CD4-positive, alpha-beta T cell (primary cell): Measurements from ENCODE around the gene CENPT. TPM values are rescaled to one million over a fixed set of nuclear protein-coding genes. Genes with fewer than 3 reads are reported as not detected.

Source experiments
- ATAC-seq: fragments of 200-7000 bp; cut with Tn5 transposase; one replicate; pipeline ENCODE4 v1.10.0; 2022; ENCODE audit warnings: mild to moderate bottlenecking; ENCODE audit not compliant: poor library complexity
- CTCF ChIA-PET: fragments of 350-600 bp; sonication (Branson Sonifier 250); formaldehyde crosslinking; loops from one replicate; lab custom pipeline; 2021; ENCODE audit warnings: antibody characterized with exemption, inconsistent platforms; lab: Charles Lee
- POLR2A ChIA-PET: fragments of 350-600 bp; sonication (Branson Sonifier 250); formaldehyde crosslinking; loops from one replicate; lab custom pipeline; 2021; ENCODE audit warnings: antibody characterized with exemption, inconsistent platforms; lab: Charles Lee
- DNase-seq, 14 experiments: peaks; one replicate each; pipeline ENCODE4 v3.0.0-alpha.2; 2013 to 2020; ENCODE audit warnings: mixed read lengths in 2 of 14
- H3K27ac ChIP-seq, 2 donors: one replicate each; pipeline versions ENCODE4 v1.5.1 to v1.7.0; 2013; ENCODE audit warnings: low read length in 2 of 2, low read depth in 1 of 2, mild to moderate bottlenecking in 1 of 2
- H3K27me3 ChIP-seq, 2 experiments: 1 replicate in 1 of 2; 2 replicates in 1 of 2; pipeline versions ENCODE4 v1.6.1 to v1.7.0; 2013; ENCODE audit warnings: low read length in 2 of 2, control low read depth in 1 of 2, mild to moderate bottlenecking in 1 of 2, moderate library complexity in 1 of 2; ENCODE audit not compliant: insufficient read depth in 2 of 2, control insufficient read depth in 1 of 2
- H3K36me3 ChIP-seq: one replicate; pipeline ENCODE4 v1.6.1; 2013; ENCODE audit warnings: low read length, control low read depth; ENCODE audit not compliant: insufficient read depth
- H3K4me1 ChIP-seq: one replicate; pipeline ENCODE4 v1.6.1; 2013; ENCODE audit warnings: low read length, control low read depth; ENCODE audit not compliant: insufficient read depth
- H3K4me3 ChIP-seq: one replicate; pipeline ENCODE4 v1.5.1; 2013; ENCODE audit warnings: mild to moderate bottlenecking, low read length, moderate library complexity
- H3K9me3 ChIP-seq, 2 experiments: 1 replicate in 1 of 2; 2 replicates in 1 of 2; pipeline versions ENCODE4 v1.6.1 to v1.7.0; 2013; ENCODE audit warnings: low read length in 2 of 2, mild to moderate bottlenecking in 2 of 2, control low read depth in 1 of 2, moderate library complexity in 1 of 2; ENCODE audit not compliant: control insufficient read depth in 1 of 2, insufficient read depth in 1 of 2
- H3K27ac Mint-ChIP-seq: one replicate; pipeline ENCODE4 v1.8.0; 2020; ENCODE audit warnings: mixed read lengths
- H3K27me3 Mint-ChIP-seq: one replicate; pipeline ENCODE4 v1.8.0; 2021; ENCODE audit warnings: mixed read lengths
- H3K36me3 Mint-ChIP-seq: one replicate; pipeline ENCODE4 v1.8.0; 2021; ENCODE audit warnings: low read depth, mixed read lengths
- H3K4me1 Mint-ChIP-seq: one replicate; pipeline ENCODE4 v1.8.0; 2021; ENCODE audit warnings: low read depth, mixed read lengths
- H3K4me3 Mint-ChIP-seq: one replicate; pipeline ENCODE4 v1.8.0; 2020; ENCODE audit warnings: mild to moderate bottlenecking, mixed read lengths
- H3K9me3 Mint-ChIP-seq: one replicate; pipeline ENCODE4 v1.8.0; 2020; ENCODE audit warnings: mixed read lengths
- intact Hi-C, 2 experiments: fragments of 100-400 bp; cut with DNase I in 1 of 2; cut with micrococcal nuclease in 1 of 2; formaldehyde crosslinking; loops; one replicate each; pipeline versions ENCODE4 v1.15.1 to v1.9.0; 2023 to 2025; cut with DNase I, micrococcal nuclease
- total RNA-seq, 174 experiments: library from RNA in 2 of 174; stranded (reverse) in 2 of 174; gene quantifications; one replicate each; pipeline ENCODE4 v1.2.3 and lab custom pipeline; 2021 to 2026
- TF ChIP-seq, protein P1 (sequence below): fragments of 200-600 bp; IDR thresholded peaks from one replicate; pipeline ENCODE4 v1.8.0; 2022; ENCODE audit warnings: antibody characterized with exemption, mild to moderate bottlenecking

Gene CENPT
- total RNA-seq, 2 experiments from 2014 or later: 77.5 to 84.1 TPM

DNA sequence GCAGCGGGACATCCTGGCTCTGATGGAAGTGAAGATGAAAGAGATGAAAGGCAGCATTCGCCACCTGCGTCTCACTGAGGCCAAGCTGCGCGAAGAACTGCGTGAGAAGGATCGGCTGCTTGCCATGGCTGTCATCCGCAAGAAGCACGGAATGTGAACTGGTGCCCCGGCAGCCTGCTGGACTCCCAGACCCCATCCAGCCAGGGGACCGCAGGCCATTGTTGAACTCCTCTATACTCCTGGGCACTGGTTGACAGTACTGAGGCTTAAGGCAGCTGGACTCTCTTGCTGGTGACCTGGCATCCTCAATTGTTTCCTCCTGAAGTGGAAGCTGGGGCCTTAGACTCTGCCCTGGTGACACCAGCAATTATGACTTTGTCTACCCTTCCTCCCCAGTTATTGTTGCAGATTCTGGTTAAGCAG lies 4.1 kb downstream of the CENPT start:
- no peaks in the 10 kb centered on the region for H3K9me3 Mint-ChIP-seq
- ChIA-PET CTCF (interaction anchor here (0.8 to 4.9 kb wide), 6 partner anchors 10 to 40 kb away, joined by 3 to 41 read pairs (median 4); partner anchors contain the start of gene EDC4), POLR2A (interaction anchor here (0.7 to 2.6 kb wide), 10 partner anchors 9 to 242 kb away, joined by 3 to 18 read pairs (median 7); partner anchors contain the start of genes EDC4, NFATC3, PSMB10 and RANBP10)
- H3K4me1 ChIP-seq: peaks cover 64% of the 10 kb centered on the region
- H3K36me3 ChIP-seq: peaks cover 9% of the 10 kb centered on the region
- intact Hi-C loops: loop anchor here (5.0 to 10.0 kb wide), 2 partner anchors 49 to 619 kb away; partner anchors contain the start of genes PSKH1 (in 1 of the 2) and TMEM208 (in 1 of the 2)
- no peak for ATAC-seq
- peak overlapping the region; percentile 65 to 79 for H3K27ac ChIP-seq
- H3K27me3 Mint-ChIP-seq: no peaks in the 10 kb centered on the region
- H3K4me1 Mint-ChIP-seq: peaks cover 51% of the 10 kb centered on the region
- peaks cover 30% of the 10 kb centered on the region for H3K36me3 Mint-ChIP-seq
- no peak for DNase-seq
- TF ChIP-seq, protein P1, sequence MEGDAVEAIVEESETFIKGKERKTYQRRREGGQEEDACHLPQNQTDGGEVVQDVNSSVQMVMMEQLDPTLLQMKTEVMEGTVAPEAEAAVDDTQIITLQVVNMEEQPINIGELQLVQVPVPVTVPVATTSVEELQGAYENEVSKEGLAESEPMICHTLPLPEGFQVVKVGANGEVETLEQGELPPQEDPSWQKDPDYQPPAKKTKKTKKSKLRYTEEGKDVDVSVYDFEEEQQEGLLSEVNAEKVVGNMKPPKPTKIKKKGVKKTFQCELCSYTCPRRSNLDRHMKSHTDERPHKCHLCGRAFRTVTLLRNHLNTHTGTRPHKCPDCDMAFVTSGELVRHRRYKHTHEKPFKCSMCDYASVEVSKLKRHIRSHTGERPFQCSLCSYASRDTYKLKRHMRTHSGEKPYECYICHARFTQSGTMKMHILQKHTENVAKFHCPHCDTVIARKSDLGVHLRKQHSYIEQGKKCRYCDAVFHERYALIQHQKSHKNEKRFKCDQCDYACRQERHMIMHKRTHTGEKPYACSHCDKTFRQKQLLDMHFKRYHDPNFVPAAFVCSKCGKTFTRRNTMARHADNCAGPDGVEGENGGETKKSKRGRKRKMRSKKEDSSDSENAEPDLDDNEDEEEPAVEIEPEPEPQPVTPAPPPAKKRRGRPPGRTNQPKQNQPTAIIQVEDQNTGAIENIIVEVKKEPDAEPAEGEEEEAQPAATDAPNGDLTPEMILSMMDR: peak; percentile 1
- H3K27ac Mint-ChIP-seq: peak overlapping the region; percentile 95
- H3K27me3 ChIP-seq: no peaks in the 10 kb centered on the region
- no peaks in the 10 kb centered on the region for H3K9me3 ChIP-seq
- H3K4me3 Mint-ChIP-seq: peak overlapping the region; percentile 98
- H3K4me3 ChIP-seq: peak overlapping the region; percentile 80

- ATAC-seq (peak; percentile 26), DNase-seq (peak; percentile 41 to 90 (median 63))
- Histone ChIP-seq H3K36me3 (peaks cover 9% of the 10 kb centered on the region), H3K9me3 (no peaks in the 10 kb centered on the region), H3K4me1 (peaks cover 57% of the 10 kb centered on the region), H3K27me3 (no peaks in the 10 kb centered on the region), H3K27ac (peak overlapping the region; percentile 65 to 79), H3K4me3 (peak overlapping the region; percentile 80)
- H3K27ac Mint-ChIP-seq: peak overlapping the region; percentile 95
- TF ChIP-seq, protein P1: peak; percentile 29
- H3K27me3 Mint-ChIP-seq: no peaks in the 10 kb centered on the region
- intact Hi-C loops: loop anchor here (1.0 to 10.0 kb wide), 3 partner anchors 50 to 618 kb away; partner anchors contain the start of genes PSKH1 (in 1 of the 2), PSMB10 (in 1 of the 2) and TMEM208 (in 1 of the 2)
- H3K36me3 Mint-ChIP-seq: peaks cover 28% of the 10 kb centered on the region
- POLR2A ChIA-PET: interaction anchor here (0.7 to 2.6 kb wide), 10 partner anchors 9 to 242 kb away, joined by 3 to 18 read pairs (median 7); partner anchors contain the start of genes EDC4, NFATC3, PSMB10 and RANBP10
- CTCF ChIA-PET: interaction anchor here (0.8 to 4.9 kb wide), 6 partner anchors 9 to 41 kb away, joined by 3 to 41 read pairs (median 4); partner anchors contain the start of gene EDC4
- H3K9me3 Mint-ChIP-seq: no peaks in the 10 kb centered on the region
- peak overlapping the region; percentile 98 for H3K4me3 Mint-ChIP-seq
- H3K4me1 Mint-ChIP-seq: peaks cover 46% of the 10 kb centered on the region
Observed at GRCh38 chr16:67842509-67843342, 4.8 kb downstream of the CENPT start.

DNA sequence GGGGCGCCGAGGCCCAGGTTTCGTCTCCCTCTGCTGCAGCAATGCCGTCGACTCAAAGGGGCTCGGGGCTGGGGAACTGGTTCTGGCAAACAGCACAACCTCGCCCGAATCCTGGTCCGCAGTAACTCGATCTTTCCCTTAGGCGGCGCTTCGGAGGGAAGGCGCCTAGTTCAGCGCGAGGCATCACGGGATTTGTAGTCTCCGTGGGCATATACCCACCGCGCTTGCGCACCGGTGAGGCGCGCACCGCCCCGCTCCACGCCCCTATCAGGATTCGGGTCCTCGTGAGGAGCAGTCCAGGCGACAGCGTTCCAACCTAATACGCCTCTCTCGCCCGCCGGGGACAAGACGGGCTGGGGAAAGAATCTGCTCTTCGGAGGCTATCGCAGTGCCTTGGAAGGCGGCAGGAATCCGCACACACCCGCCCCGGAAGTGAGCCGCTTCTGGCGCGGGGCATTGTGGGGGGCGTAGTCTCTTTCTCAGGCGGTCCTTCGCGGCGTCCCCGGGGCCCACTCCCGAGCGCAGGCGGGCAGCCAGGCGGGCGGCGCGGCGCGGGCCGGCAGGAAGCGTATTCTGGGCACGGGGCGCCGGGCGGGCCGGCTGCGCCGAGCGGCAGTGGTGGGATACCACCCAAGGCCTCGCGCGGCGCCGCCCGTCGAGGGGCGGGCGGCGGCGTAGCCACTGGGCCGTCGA lies 5.5 kb downstream of the CENPT start, which contains the start of gene THAP11:
Gene THAP11, plus strand, starts transcription at position 505 of the 693 bp plus-strand sequence. CDS start 235 bp downstream, outside the sequence.
- Mint-ChIP-seq H3K4me1 (peaks cover 42% of the 10 kb centered on the region), H3K27ac (peak within 1 kb of the TSS; percentile 95), H3K9me3 (no peaks in the 10 kb centered on the region), H3K4me3 (peak within 1 kb of the TSS; percentile 98), H3K27me3 (no peaks in the 10 kb centered on the region), H3K36me3 (peaks cover 24% of the 10 kb centered on the region)
- H3K9me3 ChIP-seq: no peaks in the 10 kb centered on the region
- no peaks in the 10 kb centered on the region for H3K27me3 ChIP-seq
- peaks cover 50% of the 10 kb centered on the region for H3K4me1 ChIP-seq
- TF ChIP-seq, protein P1: peak; percentile 85
- DNase-seq (peak; percentile 90 to 97 (median 94)), ATAC-seq (peak; percentile 55)
- ChIA-PET POLR2A (interaction anchor here (1.8 to 2.6 kb wide), 2 partner anchors 8 to 243 kb away, joined by 9 to 18 read pairs; partner anchors contain the start of gene NFATC3), CTCF (interaction anchor here (1.2 to 4.9 kb wide), 3 partner anchors 15 to 25 kb away, joined by 3 to 41 read pairs (median 4); no protein-coding TSS in a partner anchor)
- peak within 1 kb of the TSS; percentile 96 for H3K4me3 ChIP-seq
- intact Hi-C loops: loop anchor here (1.0 to 10.0 kb wide), 3 partner anchors 50 to 617 kb away; partner anchors contain the start of genes PSKH1 (in 1 of the 2), PSMB10 (in 1 of the 2) and TMEM208 (in 1 of the 2)
- H3K36me3 ChIP-seq: peaks cover 9% of the 10 kb centered on the region
- peak within 1 kb of the TSS; percentile 87 to 99 for H3K27ac ChIP-seq
